ENCODE data around the gene MRPS15. TPM values are rescaled to one million over a fixed set of nuclear protein-coding genes. Genes with fewer than 3 reads are reported as not detected.
"Not testable (repeated sequence)": the region's sequence is repeated elsewhere in the genome, so short reads cannot be mapped to it uniquely, and the experiment has no call there.

MRPS15 gene
- 64.8 and 73.5 TPM in 2 replicates for polyA plus RNA-seq (2011; rRNA removed)
- polyA minus RNA-seq (2011; rRNA and poly(A)+ RNA removed) = 17.9 and 21.8 TPM in 2 replicates

GRCh38 chr1:36463803-36464604 lies at the start of gene MRPS15:
Gene MRPS15, minus strand, starts transcription at chr1:36464384. Its CDS starts 109 bp downstream, at chr1:36464275.
- DNase-seq (ENCODE audit: low read depth, low spot score) = peak; percentile 82
- POLR2A ChIA-PET = interaction anchor here (0.6 to 2.0 kb wide), 3 partner anchors 13 to 1227 kb away, joined by 3 to 24 read pairs (median 5); partner anchors contain the start of gene OSCP1
- Histone ChIP-seq H3K27me3 (ENCODE audit: control insufficient read depth, insufficient read depth, low read length) (no peaks in the 10 kb centered on the region), H3K4me3 (ENCODE audit: low read depth, low read length) (peak within 1 kb of the TSS; percentile 91), H3K27ac (ENCODE audit: low read depth, low read length) (peak within 1 kb of the TSS; percentile 84), H3K9me3 (ENCODE audit: control insufficient read depth, insufficient read depth, low read length) (no peaks in the 10 kb centered on the region; the same call in 1 of the 2 replicates)
- TF ChIP-seq CTCF (IDR thresholded peaks at IDR 0.05; ENCODE audit: low read depth, low read length) = no peak
- CTCF ChIA-PET = no interaction called here

DNA sequence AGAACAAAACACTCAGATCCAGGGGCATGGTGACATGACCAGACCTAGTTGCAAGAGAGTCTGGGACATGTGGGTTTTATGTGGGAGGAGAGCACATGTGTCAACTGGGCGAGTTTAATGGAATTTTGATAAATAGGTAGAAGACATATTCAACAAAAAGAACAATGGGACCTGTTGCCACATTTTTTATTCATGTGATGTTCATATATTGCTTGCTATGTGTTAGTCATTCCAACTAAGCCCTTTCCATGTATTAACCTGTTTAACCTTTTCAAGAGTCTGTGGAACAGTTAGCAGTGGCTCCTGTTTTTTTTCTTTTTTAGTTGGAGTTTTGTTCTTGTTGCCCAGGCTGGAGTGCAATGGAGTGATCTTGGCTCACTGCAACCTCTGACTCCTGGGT lies 48.7 kb upstream of the MRPS15 start:
- H3K9me3 ChIP-seq (ENCODE audit: control insufficient read depth, insufficient read depth, low read length) = no peaks in the 10 kb centered on the region
- ChIA-PET POLR2A (no interaction called here), CTCF (no interaction called here)
- no peak overlapping the region for H3K27ac ChIP-seq (ENCODE audit: low read depth, low read length)
- no peak overlapping the region for H3K4me3 ChIP-seq (ENCODE audit: low read depth, low read length)
- DNase-seq (ENCODE audit: low read depth, low spot score) = no peak
- no peak for TF ChIP-seq CTCF (IDR thresholded peaks at IDR 0.05; ENCODE audit: low read depth, low read length)
- peaks cover 2% of the 10 kb centered on the region for H3K27me3 ChIP-seq (ENCODE audit: control insufficient read depth, insufficient read depth, low read length)

DNA sequence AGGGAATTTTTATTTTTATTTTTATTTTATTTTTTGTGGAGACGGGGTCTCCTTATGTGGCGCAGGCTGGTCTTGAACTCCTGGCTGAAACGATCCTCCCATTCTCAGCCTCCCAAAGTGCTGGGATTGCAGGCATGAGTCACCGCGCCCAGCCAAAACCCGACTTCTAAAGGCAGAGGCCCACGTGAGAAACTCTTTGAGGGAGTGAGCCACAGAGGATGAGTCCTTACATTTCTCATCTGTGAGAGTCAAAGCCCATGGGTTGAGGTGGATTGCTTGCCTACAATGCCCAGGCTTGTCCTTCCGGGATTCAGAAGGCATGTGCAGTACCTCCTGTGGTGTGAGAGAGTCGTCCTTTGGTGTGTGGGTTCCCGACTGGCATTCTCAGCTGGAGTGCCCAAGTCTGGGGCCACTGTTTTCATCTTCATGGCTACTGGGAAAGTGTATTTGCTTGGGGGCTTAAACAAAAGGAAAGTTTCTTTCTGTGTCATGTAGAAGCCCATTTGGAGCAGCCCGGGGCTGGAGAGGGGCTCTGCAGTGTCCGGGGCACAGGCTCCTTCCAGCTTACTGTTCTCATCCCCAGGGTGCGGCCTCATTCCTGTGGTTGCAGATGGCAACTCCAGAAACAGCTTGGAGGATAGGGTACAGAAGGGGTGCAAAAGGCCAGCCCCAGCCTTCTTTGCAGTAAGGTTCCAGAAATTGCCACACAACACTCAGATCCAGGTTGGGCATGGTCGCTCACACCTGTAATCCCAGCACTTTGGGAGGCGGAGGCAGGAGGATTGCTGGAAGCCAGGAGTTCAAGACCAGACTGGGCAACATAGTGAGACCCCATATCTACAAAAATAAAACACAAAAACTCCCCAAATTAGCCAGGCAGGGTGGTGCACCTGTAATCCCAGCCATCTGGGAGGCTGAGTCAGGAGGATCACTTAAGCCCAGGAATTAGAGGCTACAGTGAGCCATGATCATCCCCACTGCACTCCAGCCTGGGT lies 47.9 kb upstream of the MRPS15 start:
- Histone ChIP-seq H3K27ac (ENCODE audit: low read depth, low read length) (no peak overlapping the region), H3K4me3 (ENCODE audit: low read depth, low read length) (no peak overlapping the region), H3K27me3 (ENCODE audit: control insufficient read depth, insufficient read depth, low read length) (peaks cover 2% of the 10 kb centered on the region), H3K9me3 (ENCODE audit: control insufficient read depth, insufficient read depth, low read length) (no peaks in the 10 kb centered on the region)
- no peak for TF ChIP-seq CTCF (IDR thresholded peaks at IDR 0.05; ENCODE audit: low read depth, low read length)
- POLR2A ChIA-PET = no interaction called here
- CTCF ChIA-PET = no interaction called here
- DNase-seq (ENCODE audit: low read depth, low spot score) = no peak

GRCh38 chr1:36511220-36511619 lies 47.0 kb upstream of the MRPS15 start:
- H3K27me3 ChIP-seq (ENCODE audit: control insufficient read depth, insufficient read depth, low read length); H3K4me3 ChIP-seq (ENCODE audit: low read depth, low read length); POLR2A ChIA-PET; H3K9me3 ChIP-seq (ENCODE audit: control insufficient read depth, insufficient read depth, low read length); DNase-seq (ENCODE audit: low read depth, low spot score); H3K27ac ChIP-seq (ENCODE audit: low read depth, low read length); CTCF ChIA-PET: not testable (repeated sequence)

DNA sequence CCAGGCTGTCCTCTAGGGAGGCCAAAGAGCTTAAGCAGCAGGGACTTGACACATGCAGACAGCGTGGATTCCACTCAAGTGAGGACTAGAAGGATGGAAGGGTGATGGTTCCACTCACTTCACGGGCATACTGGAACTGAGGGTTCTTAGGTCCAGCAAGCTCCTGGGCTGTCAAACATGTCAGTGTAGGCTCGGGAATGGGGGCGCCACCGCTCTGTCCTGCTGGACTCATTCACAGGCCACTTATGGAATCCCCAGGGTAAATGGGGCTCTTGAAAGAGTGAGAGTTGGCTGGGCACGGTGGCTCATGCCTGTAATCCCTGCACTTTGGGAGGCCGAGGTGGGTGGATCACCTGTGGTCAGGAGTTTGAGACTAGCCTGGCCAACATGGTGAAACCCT lies 46.2 kb upstream of the MRPS15 start:
- Histone ChIP-seq H3K9me3 (ENCODE audit: control insufficient read depth, insufficient read depth, low read length) (no peaks in the 10 kb centered on the region), H3K27me3 (ENCODE audit: control insufficient read depth, insufficient read depth, low read length) (no peaks in the 10 kb centered on the region), H3K4me3 (ENCODE audit: low read depth, low read length) (no peak overlapping the region), H3K27ac (ENCODE audit: low read depth, low read length) (no peak overlapping the region)
- CTCF ChIA-PET = interaction anchor here (0.7 kb wide), 1 partner anchor 117 kb away, joined by 4 read pairs; no protein-coding TSS in a partner anchor
- TF ChIP-seq CTCF (IDR thresholded peaks at IDR 0.05; ENCODE audit: low read depth, low read length) = no peak
- POLR2A ChIA-PET = no interaction called here
- DNase-seq (ENCODE audit: low read depth, low spot score) = no peak
